B cell (primary cell): ENCODE data around the gene MESP2. TPM values are rescaled to one million over a fixed set of nuclear protein-coding genes. Genes with fewer than 3 reads are reported as not detected.
A peak's percentile ranks its signal among the peaks of the same experiment; 100 is the strongest.

ENCODE experiments used
- ATAC-seq: fragments of 200-7000 bp; cut with Tn5 transposase; one replicate; pipeline ENCODE4 v1.10.0; 2021; ENCODE audit warnings: low read depth, mild to moderate bottlenecking, moderate number of reproducible peaks, moderate library complexity
- CTCF ChIA-PET: fragments of 350-600 bp; sonication (Branson Sonifier 250); formaldehyde crosslinking; loops from one replicate; lab custom pipeline; 2021; ENCODE audit warnings: antibody characterized with exemption, inconsistent platforms; lab: Charles Lee
- POLR2A ChIA-PET: fragments of 350-600 bp; sonication (Branson Sonifier 250); formaldehyde crosslinking; loops from one replicate; lab custom pipeline; 2021; ENCODE audit warnings: antibody characterized with exemption; lab: Charles Lee
- DNase-seq: peaks from one replicate; pipeline ENCODE4 v3.0.0; 2013
- H2AFZ ChIP-seq: 2 replicates; pipeline ENCODE4 v1.6.1; 2012; ENCODE audit warnings: mild to moderate bottlenecking, low read depth, low read length; ENCODE audit not compliant: insufficient read depth, poor library complexity, severe bottlenecking
- H3K27ac ChIP-seq, 2 donors: 1 replicate in 1 of 2; 2 replicates in 1 of 2; pipeline ENCODE4 v1.5.1; 2012 to 2013; ENCODE audit warnings: low read length in 2 of 2, mild to moderate bottlenecking in 2 of 2, moderate library complexity in 1 of 2
- H3K27me3 ChIP-seq, 4 experiments: fragments of 200-600 bp in 1 of 4; sonication (generic) in 1 of 4; replicated peaks in 1 of 4; 1 replicate in 2 of 4; 2 replicates in 2 of 4; pipeline versions ENCODE4 v1.6.1 to v1.7.0; 2013 to 2016; ENCODE audit warnings: low read length in 3 of 4, mild to moderate bottlenecking in 2 of 4, mixed read lengths in 1 of 4, moderate library complexity in 1 of 4; ENCODE audit not compliant: insufficient read depth in 4 of 4, control insufficient read depth in 3 of 4; ENCODE audit errors: control extremely low read depth in 1 of 4
- H3K36me3 ChIP-seq, 2 experiments: replicated peaks in 1 of 2; 1 replicate in 1 of 2; 2 replicates in 1 of 2; pipeline versions ENCODE4 v1.6.1 to v1.7.1; 2013; ENCODE audit warnings: low read length in 1 of 2; ENCODE audit not compliant: insufficient read depth in 2 of 2, control insufficient read depth in 1 of 2; ENCODE audit errors: control extremely low read depth in 1 of 2, extremely low read depth in 1 of 2
- H3K4me1 ChIP-seq, 2 donors: fragments of 200-600 bp in 1 of 2; sonication (generic) in 1 of 2; 1 replicate in 1 of 2; 2 replicates in 1 of 2; pipeline versions ENCODE4 v1.5.1 to v1.6.1; 2013 to 2017; ENCODE audit warnings: low read length in 2 of 2; ENCODE audit not compliant: control insufficient read depth in 2 of 2, insufficient read depth in 2 of 2
- H3K4me2 ChIP-seq: replicated peaks from 2 replicates; pipeline ENCODE3; 2012; ENCODE audit warnings: mild to moderate bottlenecking, low read depth, low read length; ENCODE audit not compliant: poor library complexity, severe bottlenecking
- H3K4me3 ChIP-seq, 5 experiments: fragments of 200-600 bp in 1 of 5; sonication (generic) in 1 of 5; 1 replicate in 3 of 5; 2 replicates in 2 of 5; pipeline versions ENCODE4 v1.5.1 to v1.7.0; 2011 to 2016; ENCODE audit warnings: low read length in 4 of 5, mild to moderate bottlenecking in 4 of 5, low read depth in 2 of 5, control low read depth in 1 of 5, moderate library complexity in 1 of 5; ENCODE audit not compliant: insufficient read depth in 1 of 5; ENCODE audit errors: control extremely low read depth in 1 of 5, extremely low read depth in 1 of 5
- H3K79me2 ChIP-seq: fragments of 200-600 bp; sonication (generic); one replicate; pipeline ENCODE4 v1.6.0; 2016; ENCODE audit warnings: low read length; ENCODE audit not compliant: control insufficient read depth, insufficient read depth
- H3K9ac ChIP-seq: fragments of 200-600 bp; sonication (generic); 2 replicates; pipeline ENCODE4 v1.6.1; 2017; ENCODE audit warnings: mild to moderate bottlenecking, low read length, moderate library complexity
- H3K9me3 ChIP-seq, 3 donors: one replicate each; pipeline versions ENCODE4 v1.6.1 to v1.7.1; 2013; ENCODE audit warnings: low read length in 2 of 3; ENCODE audit not compliant: control insufficient read depth in 2 of 3, insufficient read depth in 1 of 3; ENCODE audit errors: control extremely low read depth in 1 of 3
- H4K20me1 ChIP-seq: 2 replicates; pipeline ENCODE4 v1.6.0; 2012; ENCODE audit warnings: mild to moderate bottlenecking, low read length; ENCODE audit not compliant: insufficient read depth, control insufficient read depth, poor library complexity, severe bottlenecking
- H3K27ac Mint-ChIP-seq: one replicate; pipeline ENCODE4 v1.8.0; 2021; ENCODE audit warnings: mixed read lengths
- H3K27me3 Mint-ChIP-seq: one replicate; pipeline ENCODE4 v1.8.0; 2021; ENCODE audit warnings: mixed read lengths
- H3K4me1 Mint-ChIP-seq: one replicate; pipeline ENCODE4 v1.8.0; 2021; ENCODE audit warnings: mixed read lengths
- H3K4me3 Mint-ChIP-seq: one replicate; pipeline ENCODE4 v1.8.0; 2021; ENCODE audit warnings: mixed read lengths
- H3K9me3 Mint-ChIP-seq: one replicate; pipeline ENCODE4 v1.8.0; 2022; ENCODE audit warnings: mixed read lengths; ENCODE audit not compliant: insufficient read depth
- EZH2 ChIP-seq: IDR thresholded peaks from 2 replicates; pipeline ENCODE4 v1.6.1; 2012; ENCODE audit warnings: borderline replicate concordance, low read depth, mild to moderate bottlenecking, moderate library complexity, low read length; ENCODE audit not compliant: insufficient read depth, poor library complexity, severe bottlenecking
- WGBS: methylation state at CpG from one replicate; pipeline ENCODE4 v1.1.5; 2013; ENCODE audit warnings: missing lambda C conversion rate; ENCODE audit not compliant: insufficient coverage; 5-methylcytosine and 5-hydroxymethylcytosine counted together
- intact Hi-C: fragments of 100-400 bp; cut with micrococcal nuclease; formaldehyde crosslinking; loops from one replicate; pipeline ENCODE4 v1.10.0; 2022
- polyA plus RNA-seq: library from polyadenylated mRNA; depleted of rRNA; stranded (reverse); fragments of >200 nt; gene quantifications from 2 replicates; pipeline ENCODE4 v1.2.3, GENCODE V29; 2012
- total RNA-seq, 2 donors: library from RNA; stranded (reverse); fragments of 120-200 nt in 1 of 2; gene quantifications; 1 replicate in 1 of 2; 2 replicates in 1 of 2; pipeline versions ENCODE4 v1.2.3 to v1.2.4, GENCODE V29; 2013 to 2022
- TF ChIP-seq, protein P1 (sequence below): fragments of 200-600 bp; IDR thresholded peaks from one replicate; pipeline ENCODE4 v1.8.0; 2022; ENCODE audit warnings: antibody characterized with exemption, mild to moderate bottlenecking

MESP2 gene
- total and polyA plus RNA-seq, 2 donors (not counting 1 experiment from before 2014, with no cell fraction given), result not detected

DNA sequence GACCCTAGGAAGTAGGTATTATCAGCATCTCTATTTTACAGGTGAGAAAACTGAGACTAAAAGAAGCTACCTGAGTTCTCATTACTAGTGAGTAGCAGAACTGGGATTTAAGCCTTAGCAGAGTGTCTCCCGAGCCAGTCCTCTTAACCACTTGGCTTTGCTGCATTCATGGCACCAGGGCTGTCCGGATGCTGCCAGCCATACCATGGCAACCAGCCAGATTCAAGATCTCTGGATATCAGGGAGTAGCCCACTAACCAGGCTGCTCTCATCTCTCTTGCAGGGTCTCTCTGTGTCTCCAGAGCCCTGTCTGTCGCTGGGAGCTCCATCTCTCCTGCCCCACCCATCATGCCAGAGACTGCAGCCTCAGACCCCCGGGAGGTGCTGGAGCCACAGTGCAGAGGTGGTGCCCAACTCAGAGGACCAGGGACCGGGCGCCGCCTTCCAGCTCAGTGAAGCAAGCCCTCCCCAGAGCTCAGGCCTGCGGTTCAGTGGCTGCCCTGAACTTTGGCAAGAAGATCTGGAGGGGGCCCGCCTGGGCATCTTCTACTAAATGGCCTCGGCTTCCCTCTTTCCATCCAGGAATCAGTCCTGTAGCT lies 1.7 kb downstream of the MESP2 start:
- TF ChIP-seq, protein P1, sequence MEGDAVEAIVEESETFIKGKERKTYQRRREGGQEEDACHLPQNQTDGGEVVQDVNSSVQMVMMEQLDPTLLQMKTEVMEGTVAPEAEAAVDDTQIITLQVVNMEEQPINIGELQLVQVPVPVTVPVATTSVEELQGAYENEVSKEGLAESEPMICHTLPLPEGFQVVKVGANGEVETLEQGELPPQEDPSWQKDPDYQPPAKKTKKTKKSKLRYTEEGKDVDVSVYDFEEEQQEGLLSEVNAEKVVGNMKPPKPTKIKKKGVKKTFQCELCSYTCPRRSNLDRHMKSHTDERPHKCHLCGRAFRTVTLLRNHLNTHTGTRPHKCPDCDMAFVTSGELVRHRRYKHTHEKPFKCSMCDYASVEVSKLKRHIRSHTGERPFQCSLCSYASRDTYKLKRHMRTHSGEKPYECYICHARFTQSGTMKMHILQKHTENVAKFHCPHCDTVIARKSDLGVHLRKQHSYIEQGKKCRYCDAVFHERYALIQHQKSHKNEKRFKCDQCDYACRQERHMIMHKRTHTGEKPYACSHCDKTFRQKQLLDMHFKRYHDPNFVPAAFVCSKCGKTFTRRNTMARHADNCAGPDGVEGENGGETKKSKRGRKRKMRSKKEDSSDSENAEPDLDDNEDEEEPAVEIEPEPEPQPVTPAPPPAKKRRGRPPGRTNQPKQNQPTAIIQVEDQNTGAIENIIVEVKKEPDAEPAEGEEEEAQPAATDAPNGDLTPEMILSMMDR, result no peak
- no peak for TF ChIP-seq EZH2
- Histone ChIP-seq H3K27ac (no peak overlapping the region), H3K36me3 (no peaks in the 10 kb centered on the region), H3K9me3 (no peaks in the 10 kb centered on the region), H3K4me2 (no peak overlapping the region), H3K4me1 (peaks cover 22 to 38% of the 10 kb centered on the region in 2 donors), H4K20me1 (no peaks in the 10 kb centered on the region), H3K4me3 (no peak overlapping the region), H2AFZ (no peak overlapping the region), H3K27me3 (peaks cover 0 to 34% (median 9%) of the 10 kb centered on the region in 4 experiments), H3K79me2 (no peaks in the 10 kb centered on the region), H3K9ac (no peak overlapping the region)
- POLR2A ChIA-PET, result no interaction called here
- DNase-seq, result no peak
- H3K9me3 Mint-ChIP-seq, result no peaks in the 10 kb centered on the region
- peaks cover 22% of the 10 kb centered on the region for H3K4me1 Mint-ChIP-seq
- ATAC-seq, result no peak
- CTCF ChIA-PET, result interaction anchor here (0.6 to 2.2 kb wide), 2 partner anchors 16 to 750 kb away, joined by 4 to 5 read pairs; no protein-coding TSS in a partner anchor
- WGBS, result 93% methylated on average over 7 of the region's 10 CpGs
- peaks cover 2% of the 10 kb centered on the region for H3K27me3 Mint-ChIP-seq
- intact Hi-C loops, result loop anchor here (2.0 kb wide), 1 partner anchor 27 kb away; the partner anchor contains the start of gene MESP1
- no peak overlapping the region for H3K27ac Mint-ChIP-seq
- peak overlapping the region; percentile 59 for H3K4me3 Mint-ChIP-seq

DNA sequence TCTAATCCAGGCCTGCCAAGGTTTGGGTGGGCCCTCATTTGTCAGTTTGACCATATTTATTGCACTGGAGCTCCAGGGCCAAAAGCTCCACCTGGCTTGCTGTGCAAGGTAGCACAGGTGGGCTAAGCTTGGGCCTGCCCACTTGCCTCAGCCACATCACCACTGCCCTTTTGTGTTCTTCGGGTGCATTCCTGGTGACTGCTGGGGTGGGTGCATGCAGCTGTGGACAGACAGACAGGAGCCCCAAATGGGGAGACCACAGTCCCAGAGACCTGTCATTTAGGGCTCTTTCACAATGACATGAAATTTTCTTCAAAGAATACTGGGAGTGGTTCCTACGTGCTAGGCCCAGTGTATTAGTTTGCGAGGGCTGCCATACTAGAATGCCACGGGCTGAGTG lies 2.7 kb downstream of the MESP2 start:
- no peak overlapping the region for H3K4me3 Mint-ChIP-seq
- Histone ChIP-seq H3K27me3 (peaks cover 0 to 34% (median 9%) of the 10 kb centered on the region in 4 experiments), H3K9ac (no peak overlapping the region), H3K27ac (no peak overlapping the region), H3K9me3 (no peaks in the 10 kb centered on the region), H3K4me2 (no peak overlapping the region), H3K4me3 (no peak overlapping the region), H2AFZ (no peak overlapping the region), H4K20me1 (no peaks in the 10 kb centered on the region), H3K79me2 (no peaks in the 10 kb centered on the region), H3K36me3 (no peaks in the 10 kb centered on the region), H3K4me1 (peaks cover 22 to 47% of the 10 kb centered on the region in 2 donors)
- DNase-seq (no peak), ATAC-seq (no peak)
- H3K27me3 Mint-ChIP-seq, result peaks cover 2% of the 10 kb centered on the region
- no peak overlapping the region for H3K27ac Mint-ChIP-seq
- WGBS, result 90% methylated on average over 3 of the region's 4 CpGs
- H3K4me1 Mint-ChIP-seq, result peaks cover 30% of the 10 kb centered on the region
- TF ChIP-seq, protein P1, result no peak
- TF ChIP-seq EZH2, result no peak
- ChIA-PET CTCF (no interaction called here), POLR2A (no interaction called here)
- intact Hi-C loops, result no loop called here
- no peaks in the 10 kb centered on the region for H3K9me3 Mint-ChIP-seq
